Hepatocyte (in vitro differentiated cells): Measurements from ENCODE around the gene RAD1. TPM values are rescaled to one million over a fixed set of nuclear protein-coding genes. Genes with fewer than 3 reads are reported as not detected.

Experiments
- DNase-seq: peaks from one replicate; pipeline ENCODE4 v3.0.0-alpha.2; 2016; ENCODE audit warnings: low spot score
- H2AFZ ChIP-seq: fragments of 200-600 bp; sonication (generic); 2 replicates; pipeline ENCODE4 v1.6.0; 2016; ENCODE audit warnings: antibody characterized with exemption, mild to moderate bottlenecking
- H3K27ac ChIP-seq: fragments of 200-600 bp; sonication (generic); 2 replicates; pipeline ENCODE4 v1.5.1; 2016; ENCODE audit warnings: mild to moderate bottlenecking
- H3K27me3 ChIP-seq: fragments of 200-600 bp; sonication (generic); 2 replicates; pipeline ENCODE4 v1.6.1; 2016
- H3K36me3 ChIP-seq: fragments of 200-600 bp; sonication (generic); replicated peaks from 2 replicates; pipeline ENCODE4 v1.5.1; 2016; ENCODE audit warnings: low read depth; ENCODE audit not compliant: insufficient read depth
- H3K4me1 ChIP-seq: fragments of 200-600 bp; sonication (generic); 2 replicates; pipeline ENCODE4 v1.5.1; 2016; ENCODE audit warnings: mild to moderate bottlenecking, moderate library complexity; ENCODE audit not compliant: insufficient read depth
- H3K4me2 ChIP-seq: fragments of 200-600 bp; sonication (generic); 2 replicates; pipeline ENCODE4 v1.6.0; 2016
- H3K4me3 ChIP-seq: fragments of 200-600 bp; sonication (generic); 2 replicates; pipeline ENCODE4 v1.5.1; 2016; ENCODE audit warnings: mild to moderate bottlenecking
- H3K79me2 ChIP-seq: fragments of 200-600 bp; sonication (generic); 2 replicates; pipeline ENCODE4 v1.6.0; 2017; ENCODE audit warnings: mild to moderate bottlenecking
- H3K9me2 ChIP-seq: fragments of 200-600 bp; sonication (generic); replicated peaks from 2 replicates; pipeline ENCODE4 v1.6.0; 2017; ENCODE audit warnings: mild to moderate bottlenecking; ENCODE audit not compliant: insufficient read depth
- H3K9me3 ChIP-seq: fragments of 200-600 bp; sonication (generic); 2 replicates; pipeline ENCODE4 v1.5.1; 2016; ENCODE audit warnings: low read depth, mild to moderate bottlenecking
- H4K20me1 ChIP-seq: fragments of 200-600 bp; sonication (generic); 2 replicates; pipeline ENCODE4 v1.6.0; 2016; ENCODE audit warnings: mild to moderate bottlenecking; ENCODE audit not compliant: insufficient read depth, poor library complexity, severe bottlenecking
- CTCF ChIP-seq: fragments of 200-600 bp; sonication (generic); IDR thresholded peaks from 2 replicates; pipeline ENCODE4 v1.5.1; 2016; ENCODE audit warnings: antibody characterized with exemption, mild to moderate bottlenecking; ENCODE audit not compliant: poor library complexity
- EZH2 ChIP-seq: fragments of 200-600 bp; sonication (generic); IDR thresholded peaks from 2 replicates; pipeline ENCODE4 v1.6.1; 2016; ENCODE audit warnings: antibody characterized with exemption, mild to moderate bottlenecking, borderline replicate concordance
- EZH2phosphoT487 ChIP-seq: fragments of 200-600 bp; sonication (generic); IDR thresholded peaks from one replicate; pipeline ENCODE4 v1.6.1; 2018; ENCODE audit warnings: antibody characterized with exemption, mild to moderate bottlenecking, low read depth, moderate library complexity; ENCODE audit not compliant: unreplicated experiment, severe bottlenecking
- WGBS: methylation state at CpG from one replicate; pipeline ENCODE4 v1.1.6; 2016; ENCODE audit warnings: low lambda C conversion rate; ENCODE audit errors: missing lambda C conversion rate; 5-methylcytosine and 5-hydroxymethylcytosine counted together
- polyA plus RNA-seq: library from polyadenylated mRNA; unstranded; fragments of >200 nt; fragmentation: Nextera tagmentation; extraction: Ambion mirVana; gene quantifications from 2 replicates; pipeline ENCODE4 v1.2.1, GENCODE V29; 2016
- total RNA-seq: library from RNA; depleted of rRNA; stranded (reverse); fragments of >200 nt; gene quantifications from 2 replicates; pipeline ENCODE4 v1.2.3, GENCODE V29; 2014

RAD1 gene
- total and polyA plus RNA-seq, 2 experiments from 2014 or later = 25.2 to 33.2 TPM

- H3K27ac ChIP-seq = peak overlapping the region; percentile 99
- no peaks in the 10 kb centered on the region for H3K9me3 ChIP-seq
- no peaks in the 10 kb centered on the region for H3K36me3 ChIP-seq
- H3K9me2 ChIP-seq = no peaks in the 10 kb centered on the region
- H4K20me1 ChIP-seq = peaks cover 9% of the 10 kb centered on the region
- peaks cover 55% of the 10 kb centered on the region for H3K79me2 ChIP-seq
- DNase-seq = no peak
- 1% methylated on average over 3 of the region's 3 CpGs for WGBS
- peaks cover 13% of the 10 kb centered on the region for H3K4me1 ChIP-seq
- H3K4me3 ChIP-seq = peak overlapping the region; percentile 64
- H3K4me2 ChIP-seq = peak overlapping the region; percentile 84
- H3K27me3 ChIP-seq = no peaks in the 10 kb centered on the region
- H2AFZ ChIP-seq = peak overlapping the region; percentile 46
- TF ChIP-seq EZH2 = no peak
- TF ChIP-seq CTCF = no peak
These were observed 15.1 kb upstream of the RAD1 start for GRCh38 chr5:34930462-34930844.

- H3K36me3 ChIP-seq = no peaks in the 10 kb centered on the region
- H3K4me1 ChIP-seq = peaks cover 13% of the 10 kb centered on the region
- peak; percentile 92 for DNase-seq
- H4K20me1 ChIP-seq = peaks cover 9% of the 10 kb centered on the region
- WGBS = 1% methylated on average over 37 of the region's 70 CpGs
- peak overlapping the region; percentile 46 for H2AFZ ChIP-seq
- peak overlapping the region; percentile 84 for H3K4me2 ChIP-seq
- H3K27ac ChIP-seq = peak overlapping the region; percentile 99
- no peaks in the 10 kb centered on the region for H3K9me2 ChIP-seq
- H3K9me3 ChIP-seq = no peaks in the 10 kb centered on the region
- no peak for TF ChIP-seq EZH2
- TF ChIP-seq CTCF = no peak
- TF ChIP-seq EZH2phosphoT487 = no peak
- H3K4me3 ChIP-seq = peak overlapping the region; percentile 64
- H3K79me2 ChIP-seq = peaks cover 54% of the 10 kb centered on the region
- H3K27me3 ChIP-seq = no peaks in the 10 kb centered on the region
These were observed 14.6 kb upstream of the RAD1 start for GRCh38 chr5:34929720-34930461.

- peak; percentile 99 for DNase-seq
- peak within 1 kb of the TSS; percentile 84 for H3K4me2 ChIP-seq
- no peaks in the 10 kb centered on the region for H3K9me3 ChIP-seq
- H3K9me2 ChIP-seq = no peaks in the 10 kb centered on the region
- H3K79me2 ChIP-seq = peaks cover 47% of the 10 kb centered on the region
- TF ChIP-seq EZH2 (no peak), EZH2phosphoT487 (no peak), CTCF (no peak)
- H3K4me1 ChIP-seq = peaks cover 13% of the 10 kb centered on the region
- peak within 1 kb of the TSS; percentile 99 for H3K27ac ChIP-seq
- peak within 1 kb of the TSS; percentile 64 for H3K4me3 ChIP-seq
- peak within 1 kb of the TSS; percentile 71 for H2AFZ ChIP-seq
- H3K27me3 ChIP-seq = no peaks in the 10 kb centered on the region
- WGBS = 5% methylated on average over 19 of the region's 63 CpGs
- no peaks in the 10 kb centered on the region for H3K36me3 ChIP-seq
- H4K20me1 ChIP-seq = peaks cover 9% of the 10 kb centered on the region
These were observed 13.9 kb upstream of the RAD1 start, which contains the start of gene DNAJC21 for GRCh38 chr5:34929134-34929719. DNAJC21 (plus strand) TSS chr5:34929559; CDS start chr5:34929820, 261 bp downstream.
